ENCODE data around the gene PEA15.

DNA sequence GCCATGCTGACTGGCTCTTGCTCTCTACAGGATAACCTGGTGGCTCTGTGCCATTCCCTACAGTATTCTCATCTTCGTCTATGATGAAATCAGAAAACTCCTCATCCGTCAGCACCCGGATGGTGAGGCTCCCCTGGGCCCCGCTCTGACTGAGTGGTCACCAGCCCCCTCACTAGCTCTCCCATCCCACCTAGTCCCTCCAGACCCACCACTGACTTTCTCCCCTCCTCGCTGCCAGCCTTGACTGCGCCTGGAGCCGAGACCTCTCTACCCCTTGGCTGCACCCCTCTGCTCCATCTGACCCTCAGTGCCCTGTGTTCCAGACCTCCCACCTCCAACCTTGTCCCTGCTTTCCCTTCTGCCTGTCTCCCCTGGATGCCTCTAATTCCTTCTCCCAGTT, 18.9 kb upstream of the PEA15 start:
- no peak for TF ChIP-seq CTCF (IDR thresholded peaks at IDR 0.05)
- no peak for TF ChIP-seq ZFX (IDR thresholded peaks at IDR 0.05; ENCODE audit: borderline replicate concordance)
